NK-92 (cell line): ENCODE results near the gene RBL1.

Experiments
- DNase-seq: peaks from one replicate; lab custom pipeline; 2025; ENCODE audit not compliant: unreplicated experiment; lab: John Stamatoyannopoulos, UW

The RBL1 gene

DNA sequence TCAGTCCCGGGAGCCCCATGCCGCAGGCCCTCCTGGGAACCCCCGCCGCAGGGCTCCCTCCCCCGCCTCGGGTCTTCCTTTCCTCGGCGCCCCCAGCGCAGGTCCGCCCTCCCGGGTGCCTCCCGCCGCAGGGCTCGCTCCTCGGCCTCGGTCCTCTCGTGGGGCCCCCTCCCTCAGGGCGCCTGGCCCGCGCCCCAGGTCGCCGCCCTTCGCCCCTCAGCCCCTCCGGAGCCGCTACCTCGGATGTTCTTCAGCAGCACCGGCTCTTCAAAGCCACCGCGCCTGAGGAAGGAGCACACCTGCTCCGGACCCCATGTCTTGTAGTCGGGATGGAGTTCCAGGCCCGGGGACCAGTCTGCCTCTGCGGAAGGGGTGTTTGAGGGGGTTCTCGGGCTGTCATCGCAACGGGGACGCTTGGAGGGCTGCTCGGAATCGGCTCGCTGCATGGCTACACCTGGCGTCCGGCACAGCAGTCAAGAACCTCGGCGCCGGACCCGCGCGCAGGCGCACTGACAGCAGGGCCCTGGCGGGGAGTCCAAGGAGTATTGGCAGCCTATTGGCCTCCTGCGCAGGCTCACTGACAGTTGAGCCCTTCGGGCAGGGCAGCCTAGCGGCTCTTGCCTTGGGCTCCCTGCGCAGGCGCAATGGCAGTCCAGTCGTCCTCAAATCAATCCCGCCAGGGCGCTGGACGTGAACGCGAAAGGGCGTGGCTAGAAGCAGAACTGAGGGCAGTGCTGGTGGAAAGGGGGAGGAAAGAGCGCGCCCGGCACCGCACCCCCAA, 144.4 kb downstream of the RBL1 start, which contains the start of gene SAMHD1:
Gene SAMHD1, minus strand, starts transcription at position 511 of the 781 bp plus-strand sequence. Its CDS starts 65 bp downstream, at position 446.
- peak; percentile 66 for DNase-seq

DNA sequence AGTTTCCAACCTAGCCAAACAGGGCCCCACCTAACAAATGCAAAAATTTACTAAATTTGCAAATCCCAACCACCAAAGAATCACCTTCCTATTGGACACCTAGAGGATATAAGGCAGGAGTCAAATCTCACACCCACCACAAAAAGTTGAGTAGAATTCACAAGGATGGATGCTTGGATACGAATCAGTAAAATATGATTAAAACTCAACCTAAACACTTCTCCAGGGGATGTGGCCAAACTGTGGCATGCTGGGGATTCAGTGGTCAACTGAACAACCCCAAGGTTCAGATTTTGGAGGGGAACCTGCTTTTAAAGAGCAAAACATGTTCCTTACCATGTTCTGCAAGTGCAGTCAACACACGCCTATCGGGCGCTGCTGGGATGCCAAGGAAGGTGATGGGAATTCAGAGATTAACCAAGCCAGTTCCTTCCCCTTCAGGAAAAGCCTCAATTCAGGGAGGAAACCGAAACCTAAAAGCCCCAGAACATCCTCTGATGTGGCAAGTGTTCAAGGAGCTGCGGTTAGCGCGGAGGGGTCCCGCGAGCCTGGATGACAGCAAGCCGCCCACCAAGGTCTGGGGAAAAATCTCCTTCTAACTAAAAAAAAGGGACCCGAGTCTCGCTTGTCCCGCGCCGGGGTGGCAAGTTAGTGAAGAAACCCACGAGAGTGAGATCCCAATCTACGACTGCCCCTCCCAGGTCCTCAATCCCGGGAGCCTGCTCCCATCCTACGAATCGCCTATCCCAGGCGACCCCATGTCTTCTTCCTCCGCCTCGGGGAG, 145.2 kb downstream of the RBL1 start:
- DNase-seq, result no peak
